Liver (tissue), 10 donors: ENCODE results near the gene PGPEP1. TPM values are rescaled to one million over a fixed set of nuclear protein-coding genes. Genes with fewer than 3 reads are reported as not detected.

ENCODE experiments used
- DNase-seq: peaks from one replicate; pipeline ENCODE4 v3.0.0-alpha.2; 2017; ENCODE audit warnings: low spot score
- H3K27ac ChIP-seq, 2 donors: one replicate each; pipeline ENCODE4 v1.7.0; 2013; ENCODE audit warnings: inconsistent platforms in 2 of 2, low read length in 2 of 2, control low read depth in 1 of 2, low read depth in 1 of 2, mild to moderate bottlenecking in 1 of 2
- H3K27me3 ChIP-seq, 4 donors: one replicate each; pipeline versions ENCODE4 v1.6.1 to v1.7.0; 2013; ENCODE audit warnings: low read length in 3 of 4, inconsistent platforms in 1 of 4, mild to moderate bottlenecking in 1 of 4, moderate library complexity in 1 of 4; ENCODE audit not compliant: control insufficient read depth in 4 of 4, insufficient read depth in 4 of 4
- H3K36me3 ChIP-seq, 4 donors: one replicate each; pipeline versions ENCODE4 v1.6.1 to v1.7.0; 2013; ENCODE audit warnings: low read length in 3 of 4, mild to moderate bottlenecking in 3 of 4, low read depth in 1 of 4, moderate library complexity in 1 of 4; ENCODE audit not compliant: control insufficient read depth in 4 of 4, insufficient read depth in 3 of 4
- H3K4me1 ChIP-seq, 4 donors: one replicate each; pipeline versions ENCODE4 v1.6.1 to v1.7.0; 2013; ENCODE audit warnings: low read length in 3 of 4, mild to moderate bottlenecking in 3 of 4, moderate library complexity in 1 of 4; ENCODE audit not compliant: control insufficient read depth in 4 of 4, insufficient read depth in 4 of 4
- H3K4me3 ChIP-seq, 3 donors: one replicate each; pipeline versions ENCODE4 v1.6.1 to v1.7.0; 2013; ENCODE audit warnings: low read length in 3 of 3, control low read depth in 1 of 3, low read depth in 1 of 3, mild to moderate bottlenecking in 1 of 3
- H3K9ac ChIP-seq, 2 donors: one replicate each; pipeline ENCODE4 v1.7.0; 2013; ENCODE audit warnings: low read length in 2 of 2, mild to moderate bottlenecking in 2 of 2, moderate library complexity in 2 of 2, control low read depth in 1 of 2, low read depth in 1 of 2
- H3K9me3 ChIP-seq, 4 donors: one replicate each; pipeline versions ENCODE4 v1.6.1 to v1.7.0; 2013; ENCODE audit warnings: low read length in 3 of 4; ENCODE audit not compliant: control insufficient read depth in 4 of 4
- CTCF ChIP-seq: fragments of 150-350 bp; IDR thresholded peaks from 2 replicates; pipeline ENCODE4 v1.5.1; 2017; ENCODE audit warnings: improper control_type of control experiment, low read depth, low read length; ENCODE audit not compliant: missing input control
- EGR1 ChIP-seq, 2 donors: IDR thresholded peaks; 2 replicates each; pipeline ENCODE4 v1.6.1; 2016 to 2018; ENCODE audit warnings: antibody characterized with exemption in 2 of 2, low read depth in 2 of 2
- FOXA2 ChIP-seq: IDR thresholded peaks from 2 replicates; pipeline ENCODE4 v1.6.1; 2016; ENCODE audit warnings: antibody characterized with exemption
- WGBS: extraction: QIAGEN DNeasy Blood & Tissue Kit; methylation state at CpG from one replicate; pipeline ENCODE4 v1.1.7; 2013; 5-methylcytosine and 5-hydroxymethylcytosine counted together
- polyA plus RNA-seq, 2 donors: library from polyadenylated mRNA; stranded (reverse) in 1 of 2; unstranded in 1 of 2; fragments of 200-250 nt in 1 of 2; fragments of >200 nt in 1 of 2; fragmentation: Nextera tagmentation in 1 of 2; extraction: Ambion mirVana in 1 of 2; gene quantifications; one replicate each; pipeline versions ENCODE4 v1.2.1 to v1.2.3, GENCODE V29; 2013 to 2015
- small RNA-seq: library from RNA; depleted of rRNA; stranded (forward); fragments of <200 nt; gene quantifications from one replicate; pipeline ENCODE3, GENCODE V24; 2014
- total RNA-seq, 2 donors: library from RNA; depleted of rRNA; stranded (reverse); fragments of >200 nt; gene quantifications; one replicate each; pipeline ENCODE4 v1.2.3, GENCODE V29; 2014
- donor health status: healthy.
- donor health status: healthy.
- donor health status: healthy.
- donor health status: healthy.
- donor health status: healthy.

Gene PGPEP1
- total and polyA plus RNA-seq, 4 donors, result 15.8 to 48.3 (median 26.2) TPM

GRCh38 chr19:18419195-18419698, 78.8 kb downstream of the PGPEP1 start, which contains the start of gene SSBP4:
Gene SSBP4 (plus strand): TSS chr19:18419398. CDS start chr19:18419649, 251 bp downstream.
- under 1% methylated on average over 80 of the region's 80 CpGs for WGBS
- H3K27ac ChIP-seq, result peak within 1 kb of the TSS; percentile 89 to 94
- H3K4me1 ChIP-seq, result peaks cover 9 to 46% (median 26%) of the 10 kb centered on the region in 4 donors
- no peaks in the 10 kb centered on the region for H3K36me3 ChIP-seq
- no peak for DNase-seq
- peak within 1 kb of the TSS; percentile 41 to 80 (median 72) for H3K4me3 ChIP-seq
- TF ChIP-seq EGR1 (IDR thresholded peaks at IDR 0.05; ENCODE audit: low read depth in 2 of 2) (peak in 1 of 2 donors; percentile 37), CTCF (peak; percentile 45), FOXA2 (no peak)
- H3K9me3 ChIP-seq, result no peaks in the 10 kb centered on the region
- H3K9ac ChIP-seq, result no peak within 1 kb of the TSS
- H3K27me3 ChIP-seq, result no peaks in the 10 kb centered on the region

Small RNA genes within 50 kb of the gene (small RNA-seq; reads per million reads assigned to genes)
- not detected for gene MIR3189
- gene RN7SL513P, result not detected

Other genes starting within 250 kb of the PGPEP1 start
- 10 to 100 TPM in 1 of 2 donors, 1 to 10 TPM in 1; 8.6 to 10.6 TPM for gene MAST3, start 242.8 kb upstream of the PGPEP1 start, total RNA-seq
- gene MAST3, start 242.8 kb upstream of the PGPEP1 start, polyA plus RNA-seq, result 1 to 10 TPM; 4.3 to 4.7 TPM
- 10 to 100 TPM in 1 of 2 donors, 1 to 10 TPM in 1; 9.1 to 37.8 TPM for gene PIK3R2, start 187.4 kb upstream of the PGPEP1 start, total RNA-seq
- 1 to 10 TPM; 1.5 to 6.2 TPM for gene PIK3R2, start 187.4 kb upstream of the PGPEP1 start, polyA plus RNA-seq
- 100 to 1,000 TPM in 1 of 2 donors, 10 to 100 TPM in 1; 60.2 to 129 TPM for gene IFI30, start 166.8 kb upstream of the PGPEP1 start, total RNA-seq
- gene IFI30, start 166.8 kb upstream of the PGPEP1 start, polyA plus RNA-seq, result 100 to 1,000 TPM in 1 of 2 donors, 10 to 100 TPM in 1; 89.0 to 130 TPM
- gene MPV17L2, start 147.4 kb upstream of the PGPEP1 start, total RNA-seq, result 10 to 100 TPM in 1 of 2 donors, 1 to 10 TPM in 1; 3.6 to 12.1 TPM
- gene MPV17L2, start 147.4 kb upstream of the PGPEP1 start, polyA plus RNA-seq, result 10 to 100 TPM; 16.1 to 28.0 TPM
- under 1 TPM; 0.33 to 0.84 TPM for gene RAB3A, start 136.6 kb upstream of the PGPEP1 start, total RNA-seq
- gene RAB3A, start 136.6 kb upstream of the PGPEP1 start, polyA plus RNA-seq, result 1 to 10 TPM in 1 of 2 donors, under 1 TPM in 1; 0.74 to 1.7 TPM
- under 1 TPM; 0.51 to 0.75 TPM for gene PDE4C, start 114.2 kb upstream of the PGPEP1 start, total RNA-seq
- under 1 TPM in 1 of 2 donors, not detected in 1; 0.23 TPM for gene PDE4C, start 114.2 kb upstream of the PGPEP1 start, polyA plus RNA-seq
- gene IQCN, start 66.1 kb upstream of the PGPEP1 start, total RNA-seq, result 1 to 10 TPM in 1 of 2 donors, under 1 TPM in 1; 0.19 to 2.4 TPM
- under 1 TPM; 0.43 to 0.64 TPM for gene IQCN, start 66.1 kb upstream of the PGPEP1 start, polyA plus RNA-seq
- 100 to 1,000 TPM in 1 of 2 donors, 10 to 100 TPM in 1; 36.9 to 103 TPM for gene JUND, start 59.0 kb upstream of the PGPEP1 start, total RNA-seq
- gene JUND, start 59.0 kb upstream of the PGPEP1 start, polyA plus RNA-seq, result 10 to 100 TPM; 12.8 to 46.7 TPM
- 100 to 1,000 TPM in 1 of 2 donors, 10 to 100 TPM in 1; 42.4 to 100 TPM for gene LSM4, start 17.5 kb upstream of the PGPEP1 start, total RNA-seq
- 10 to 100 TPM; 68.4 to 81.9 TPM for gene LSM4, start 17.5 kb upstream of the PGPEP1 start, polyA plus RNA-seq
- 10 to 100 TPM in 1 of 2 donors, under 1 TPM in 1; 0.42 to 11.6 TPM for gene GDF15, start 45.6 kb downstream of the PGPEP1 start, total RNA-seq
- gene GDF15, start 45.6 kb downstream of the PGPEP1 start, polyA plus RNA-seq, result 1 to 10 TPM; 6.7 to 7.7 TPM
- gene LRRC25, start 57.0 kb downstream of the PGPEP1 start, total RNA-seq, result 10 to 100 TPM in 1 of 2 donors, 1 to 10 TPM in 1; 7.9 to 13.4 TPM
- gene LRRC25, start 57.0 kb downstream of the PGPEP1 start, polyA plus RNA-seq, result 1 to 10 TPM; 2.3 to 5.8 TPM
- 10 to 100 TPM in 1 of 2 donors, 1 to 10 TPM in 1; 6.4 to 19.0 TPM for gene SSBP4, start 78.8 kb downstream of the PGPEP1 start, total RNA-seq
- gene SSBP4, start 78.8 kb downstream of the PGPEP1 start, polyA plus RNA-seq, result 10 to 100 TPM in 1 of 2 donors, 1 to 10 TPM in 1; 4.0 to 16.6 TPM
- gene ISYNA1, start 97.5 kb downstream of the PGPEP1 start, total RNA-seq, result 10 to 100 TPM in 1 of 2 donors, 1 to 10 TPM in 1; 8.0 to 41.9 TPM
- gene ISYNA1, start 97.5 kb downstream of the PGPEP1 start, polyA plus RNA-seq, result 10 to 100 TPM in 1 of 2 donors, 1 to 10 TPM in 1; 4.7 to 12.1 TPM
- 10 to 100 TPM in 1 of 2 donors, 1 to 10 TPM in 1; 7.6 to 10.5 TPM for gene ELL, start 181.5 kb downstream of the PGPEP1 start, total RNA-seq
- 1 to 10 TPM; 4.5 to 5.6 TPM for gene ELL, start 181.5 kb downstream of the PGPEP1 start, polyA plus RNA-seq
- gene FKBP8, start 203.0 kb downstream of the PGPEP1 start, total RNA-seq, result 100 to 1,000 TPM in 1 of 2 donors, 10 to 100 TPM in 1; 75.8 to 225 TPM
- 100 to 1,000 TPM in 1 of 2 donors, 10 to 100 TPM in 1; 59.1 to 126 TPM for gene FKBP8, start 203.0 kb downstream of the PGPEP1 start, polyA plus RNA-seq
- gene KXD1, start 217.3 kb downstream of the PGPEP1 start, total RNA-seq, result 10 to 100 TPM; 31.8 to 47.0 TPM
- 10 to 100 TPM; 39.9 to 53.6 TPM for gene KXD1, start 217.3 kb downstream of the PGPEP1 start, polyA plus RNA-seq
- gene UBA52, start 231.3 kb downstream of the PGPEP1 start, total RNA-seq, result 100 to 1,000 TPM; 324 to 585 TPM
- gene UBA52, start 231.3 kb downstream of the PGPEP1 start, polyA plus RNA-seq, result 100 to 1,000 TPM; 382 to 647 TPM
- 10 to 100 TPM; 25.9 to 44.0 TPM for gene REX1BD, start 248.2 kb downstream of the PGPEP1 start, total RNA-seq
- gene REX1BD, start 248.2 kb downstream of the PGPEP1 start, polyA plus RNA-seq, result 10 to 100 TPM; 58.7 to 71.9 TPM